ENCODE results near the gene RASSF1.

The RASSF1 gene

GRCh38 chr3:50345586-50346234 is 5.1 kb upstream of the RASSF1 start, which contains the start of gene ZMYND10:
Gene ZMYND10 (minus strand): TSS chr3:50345732. CDS start chr3:50345579, 153 bp downstream.
- DNase-seq (ENCODE audit: low read depth), result no peak
- peak within 1 kb of the TSS; percentile 55 for H3K4me3 ChIP-seq (ENCODE audit: control insufficient read depth, low read depth, low read length)
- TF ChIP-seq CTCF (IDR thresholded peaks at IDR 0.05; ENCODE audit: control insufficient read depth, insufficient read depth, low read depth, low read length, missing control alignments), result no peak

DNA sequence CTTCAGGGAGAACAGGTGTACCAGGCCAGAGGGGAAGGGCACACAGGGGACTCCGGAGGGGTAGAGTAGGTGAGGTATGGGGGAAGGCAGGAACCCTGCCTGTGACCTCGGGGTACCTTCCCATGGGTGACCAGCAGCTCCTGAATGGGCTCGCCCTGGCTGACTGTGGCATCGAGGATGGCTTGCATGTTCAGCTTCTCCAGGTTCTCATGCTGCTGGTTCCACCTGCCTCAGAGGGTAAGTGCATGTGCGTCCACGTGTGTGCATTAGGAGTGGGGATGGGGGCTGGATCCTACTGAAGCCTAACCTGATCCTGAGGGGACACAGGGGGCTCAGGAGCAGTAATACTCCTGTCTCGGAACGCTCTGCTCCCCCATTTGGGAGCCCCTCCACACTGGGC is 4.4 kb upstream of the RASSF1 start:
- peak overlapping the region; percentile 55 for H3K4me3 ChIP-seq (ENCODE audit: control insufficient read depth, low read depth, low read length)
- no peak for DNase-seq (ENCODE audit: low read depth)
- TF ChIP-seq CTCF (IDR thresholded peaks at IDR 0.05; ENCODE audit: control insufficient read depth, insufficient read depth, low read depth, low read length, missing control alignments), result no peak

DNA sequence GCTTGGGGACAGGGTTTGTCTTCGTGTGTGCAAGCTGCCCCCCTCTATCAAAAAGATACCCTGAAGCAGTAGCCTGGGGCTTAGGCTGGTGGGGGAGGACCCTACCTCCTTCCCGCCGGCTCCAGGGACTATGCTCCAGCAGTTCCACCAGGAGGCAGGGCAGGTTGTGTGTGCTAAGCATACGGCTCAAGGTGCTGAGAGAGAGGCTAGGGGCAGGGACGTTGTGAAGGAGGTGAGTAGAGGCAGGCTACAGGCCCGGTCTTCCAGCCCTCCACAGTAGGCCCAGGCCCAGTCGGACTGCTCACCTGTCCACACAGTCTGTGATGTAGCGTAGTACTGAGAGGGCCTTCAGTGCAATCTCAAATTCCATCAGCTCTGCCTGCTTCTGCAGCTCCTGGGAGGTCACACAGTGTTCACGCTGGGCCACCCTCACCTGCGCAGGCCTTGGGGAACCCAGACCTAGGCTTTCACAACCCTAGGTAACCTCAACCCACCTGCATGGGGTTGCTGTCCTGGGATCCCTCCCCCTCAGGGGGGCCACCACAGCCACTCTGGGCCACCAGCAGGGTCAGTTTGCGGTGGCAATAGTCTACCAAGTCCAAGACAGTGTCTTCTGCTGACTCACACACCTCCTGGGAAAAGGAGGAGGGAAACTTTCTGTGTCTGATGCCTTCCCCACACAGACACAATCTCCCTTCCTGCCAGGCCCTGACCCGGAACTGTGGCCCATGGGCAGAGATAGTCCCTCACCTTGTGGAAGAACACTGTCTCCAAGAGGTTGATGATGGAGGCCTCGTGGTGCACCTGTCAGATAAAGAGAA is 2.4 kb upstream of the RASSF1 start:
- no peak for DNase-seq (ENCODE audit: low read depth)
- TF ChIP-seq CTCF (IDR thresholded peaks at IDR 0.05; ENCODE audit: control insufficient read depth, insufficient read depth, low read depth, low read length, missing control alignments), result no peak
- no peak overlapping the region for H3K4me3 ChIP-seq (ENCODE audit: control insufficient read depth, low read depth, low read length)

- TF ChIP-seq CTCF (IDR thresholded peaks at IDR 0.05; ENCODE audit: control insufficient read depth, insufficient read depth, low read depth, low read length, missing control alignments), result no peak
- no peak for DNase-seq (ENCODE audit: low read depth)
- no peak overlapping the region for H3K4me3 ChIP-seq (ENCODE audit: control insufficient read depth, low read depth, low read length)
These were observed 1.5 kb upstream of the RASSF1 start for GRCh38 chr3:50341996-50342650.

- DNase-seq (ENCODE audit: low read depth), result no peak
- no peak for TF ChIP-seq CTCF (IDR thresholded peaks at IDR 0.05; ENCODE audit: control insufficient read depth, insufficient read depth, low read depth, low read length, missing control alignments)
- H3K4me3 ChIP-seq (ENCODE audit: control insufficient read depth, low read depth, low read length), result peak overlapping the region; percentile 61
These were observed 901 bp upstream of the RASSF1 start for GRCh38 chr3:50341537-50341936.

- DNase-seq (ENCODE audit: low read depth), result no peak
- peak overlapping the region; percentile 61 for H3K4me3 ChIP-seq (ENCODE audit: control insufficient read depth, low read depth, low read length)
- TF ChIP-seq CTCF (IDR thresholded peaks at IDR 0.05; ENCODE audit: control insufficient read depth, insufficient read depth, low read depth, low read length, missing control alignments), result no peak
These were observed 539 bp downstream of the RASSF1 start for GRCh38 chr3:50340147-50340447.
